Measurements from ENCODE around the gene CCDC73.

- TF ChIP-seq CTCF (IDR thresholded peaks at IDR 0.05 in 2 of 3, conservative IDR thresholded peaks at IDR 0.05 in 1 of 3; ENCODE audit: control insufficient read depth in 2 of 3, extremely low read depth in 1 of 3, insufficient read depth in 1 of 3, low read depth in 3 of 3, low read length in 3 of 3) (no peak), SMC3 (IDR thresholded peaks at IDR 0.05; ENCODE audit: borderline replicate concordance, low read length) (no peak), EZH2 (IDR thresholded peaks at IDR 0.05; ENCODE audit: borderline replicate concordance, control insufficient read depth, low read depth, low read length) (no peak), EP300 (IDR thresholded peaks at IDR 0.05; ENCODE audit: borderline replicate concordance in 1 of 2, control insufficient read depth in 1 of 2, low read depth in 2 of 2, low read length in 2 of 2) (no peak), GATAD2B (conservative IDR thresholded peaks at IDR 0.05; ENCODE audit: low read depth) (no peak), REST (IDR thresholded peaks at IDR 0.05; ENCODE audit: low read depth, low read length) (no peak), ELK1 (IDR thresholded peaks at IDR 0.05; ENCODE audit: low read depth, low read length) (no peak), ATF2 (IDR thresholded peaks at IDR 0.05; ENCODE audit: low read length) (no peak), BCL3 (IDR thresholded peaks at IDR 0.05; ENCODE audit: borderline replicate concordance, insufficient read depth, low read depth, low read length, poor library complexity, severe bottlenecking) (no peak), MXI1 (IDR thresholded peaks at IDR 0.05; ENCODE audit: low read depth, low read length) (no peak), POLR2AphosphoS5 (IDR thresholded peaks at IDR 0.05; ENCODE audit: low read length) (no peak)
These were observed 31.7 kb upstream of the CCDC73 start for GRCh38 chr11:32826113-32826512.

All from GM12878 (cell line).